Measurements from ENCODE around the gene FUT2. TPM values are rescaled to one million over a fixed set of nuclear protein-coding genes. Genes with fewer than 3 reads are reported as not detected.
"Not testable (repeated sequence)": the region's sequence is repeated elsewhere in the genome, so short reads cannot be mapped to it uniquely, and the experiment has no call there.

Gene FUT2
- total RNA-seq, 2 donors from 2014 or later = 125 to 141 TPM

DNA sequence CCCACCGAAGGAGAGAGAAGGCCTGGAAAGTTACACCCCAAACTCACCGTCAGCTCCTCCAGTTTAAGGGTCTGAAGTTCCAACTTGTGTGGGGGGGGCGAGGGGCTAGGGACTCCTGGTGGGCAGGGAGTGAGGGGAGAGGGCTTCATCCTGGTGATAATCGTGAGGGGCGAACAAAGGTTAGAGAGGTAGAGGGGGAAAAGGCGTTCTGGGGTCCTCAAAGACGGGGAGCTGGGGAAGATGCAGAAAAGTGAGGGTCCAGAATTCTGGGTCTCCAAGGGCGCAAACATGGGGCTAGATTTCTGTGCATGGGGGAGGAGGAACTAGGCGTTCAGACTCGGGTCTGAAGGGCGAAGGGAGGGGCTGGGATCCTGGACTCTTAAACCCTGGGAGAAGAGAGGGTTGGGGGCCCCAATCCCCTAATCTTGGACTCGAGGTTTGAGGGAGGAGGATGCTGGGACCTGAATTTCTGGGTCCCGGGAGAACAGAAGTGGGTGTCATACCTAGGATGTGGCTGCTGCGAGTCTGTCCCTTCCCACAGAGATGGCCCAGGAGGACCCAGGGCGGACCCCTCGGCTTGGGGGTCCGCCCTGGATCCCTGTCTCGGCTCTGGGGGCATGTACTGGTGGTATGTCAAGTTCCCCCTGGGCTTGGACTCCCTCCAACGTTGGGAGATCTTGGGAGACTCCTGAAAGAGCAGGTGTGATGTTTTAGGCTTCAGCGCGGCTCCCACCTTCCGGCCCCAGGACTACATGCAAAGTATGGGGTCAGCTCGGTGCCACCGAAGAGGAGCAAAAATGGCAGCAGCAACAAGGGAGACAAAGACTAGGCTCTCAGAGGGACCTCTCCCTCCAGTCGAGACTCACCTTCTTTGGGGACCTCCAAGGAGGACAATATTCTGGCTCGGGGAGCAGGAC, 19.2 kb downstream of the FUT2 start:
- Histone ChIP-seq H3K9ac (ENCODE audit: low read depth in 2 of 2, low read length in 2 of 2) (peak overlapping the region; percentile 54 to 96), H3K9me3 (no peaks in the 10 kb centered on the region), H3K27me3 (no peaks in the 10 kb centered on the region), H3K36me3 (no peaks in the 10 kb centered on the region), H3K4me3 (peak overlapping the region; percentile 32), H3K4me1 (peaks cover 15% of the 10 kb centered on the region), H3K27ac (peak overlapping the region; percentile 58)
- DNase-seq = peak; percentile 62
- TF ChIP-seq, protein P1, sequence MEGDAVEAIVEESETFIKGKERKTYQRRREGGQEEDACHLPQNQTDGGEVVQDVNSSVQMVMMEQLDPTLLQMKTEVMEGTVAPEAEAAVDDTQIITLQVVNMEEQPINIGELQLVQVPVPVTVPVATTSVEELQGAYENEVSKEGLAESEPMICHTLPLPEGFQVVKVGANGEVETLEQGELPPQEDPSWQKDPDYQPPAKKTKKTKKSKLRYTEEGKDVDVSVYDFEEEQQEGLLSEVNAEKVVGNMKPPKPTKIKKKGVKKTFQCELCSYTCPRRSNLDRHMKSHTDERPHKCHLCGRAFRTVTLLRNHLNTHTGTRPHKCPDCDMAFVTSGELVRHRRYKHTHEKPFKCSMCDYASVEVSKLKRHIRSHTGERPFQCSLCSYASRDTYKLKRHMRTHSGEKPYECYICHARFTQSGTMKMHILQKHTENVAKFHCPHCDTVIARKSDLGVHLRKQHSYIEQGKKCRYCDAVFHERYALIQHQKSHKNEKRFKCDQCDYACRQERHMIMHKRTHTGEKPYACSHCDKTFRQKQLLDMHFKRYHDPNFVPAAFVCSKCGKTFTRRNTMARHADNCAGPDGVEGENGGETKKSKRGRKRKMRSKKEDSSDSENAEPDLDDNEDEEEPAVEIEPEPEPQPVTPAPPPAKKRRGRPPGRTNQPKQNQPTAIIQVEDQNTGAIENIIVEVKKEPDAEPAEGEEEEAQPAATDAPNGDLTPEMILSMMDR (IDR thresholded peaks at IDR 0.05) = no peak
- intact Hi-C loops (cut with DNase I) = no loop called here

GRCh38 chr19:48715681-48716171, 20.0 kb downstream of the FUT2 start:
- no peaks in the 10 kb centered on the region for H3K9me3 ChIP-seq
- TF ChIP-seq, protein P1 (IDR thresholded peaks at IDR 0.05) = no peak
- peak overlapping the region; percentile 30 to 96 for H3K9ac ChIP-seq (ENCODE audit: low read depth in 2 of 2, low read length in 2 of 2)
- no peaks in the 10 kb centered on the region for H3K36me3 ChIP-seq
- H3K27me3 ChIP-seq = no peaks in the 10 kb centered on the region
- DNase-seq = peak; percentile 59
- peak overlapping the region; percentile 8 for H3K27ac ChIP-seq
- intact Hi-C loops (cut with DNase I) = no loop called here
- H3K4me3 ChIP-seq = no peak overlapping the region
- H3K4me1 ChIP-seq = peaks cover 15% of the 10 kb centered on the region

DNA sequence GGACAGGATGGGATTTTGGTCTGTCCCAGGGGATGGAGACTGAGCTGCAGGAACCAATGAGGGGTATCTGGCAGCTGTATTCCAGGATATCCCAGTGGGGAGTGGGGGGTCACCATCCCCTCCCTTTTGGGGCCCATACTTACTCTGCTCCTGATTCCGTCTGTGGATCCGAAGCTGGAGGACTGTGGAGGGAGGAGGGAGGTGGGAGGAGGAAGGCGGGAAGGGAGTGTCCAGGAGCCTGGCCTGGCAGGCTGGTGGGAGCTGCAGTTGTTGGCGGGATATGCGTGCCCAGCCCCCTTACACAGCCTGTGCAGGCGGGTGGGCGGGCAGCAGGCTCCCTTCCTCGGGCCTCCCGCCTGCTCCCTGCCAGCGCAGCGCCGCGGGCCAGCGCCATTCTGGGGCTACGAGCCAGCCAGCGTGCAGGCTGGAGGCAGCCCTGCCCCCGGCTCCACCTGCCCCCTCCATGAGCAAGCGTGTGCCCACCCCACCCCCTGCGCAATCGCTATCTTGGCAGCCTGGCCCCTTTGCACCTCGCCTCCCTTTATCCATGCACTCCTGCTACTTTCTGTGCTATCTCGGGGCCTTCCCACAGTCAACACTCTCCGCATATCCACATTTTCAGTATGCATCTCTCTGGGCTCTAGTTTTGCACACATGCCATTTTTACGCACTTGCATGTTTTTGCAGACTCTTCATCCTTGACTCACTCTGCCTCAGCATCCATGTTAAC, 21.0 kb downstream of the FUT2 start:
- peak; percentile 64 for DNase-seq
- peak overlapping the region; percentile 0 to 40 for H3K9ac ChIP-seq (ENCODE audit: low read depth in 2 of 2, low read length in 2 of 2)
- no peaks in the 10 kb centered on the region for H3K9me3 ChIP-seq
- H3K4me1 ChIP-seq = peaks cover 15% of the 10 kb centered on the region
- peak overlapping the region; percentile 8 for H3K27ac ChIP-seq
- H3K36me3 ChIP-seq = no peaks in the 10 kb centered on the region
- H3K27me3 ChIP-seq = no peaks in the 10 kb centered on the region
- intact Hi-C loops (cut with DNase I) = no loop called here
- H3K4me3 ChIP-seq = no peak overlapping the region
- TF ChIP-seq, protein P1 (IDR thresholded peaks at IDR 0.05) = no peak

DNA sequence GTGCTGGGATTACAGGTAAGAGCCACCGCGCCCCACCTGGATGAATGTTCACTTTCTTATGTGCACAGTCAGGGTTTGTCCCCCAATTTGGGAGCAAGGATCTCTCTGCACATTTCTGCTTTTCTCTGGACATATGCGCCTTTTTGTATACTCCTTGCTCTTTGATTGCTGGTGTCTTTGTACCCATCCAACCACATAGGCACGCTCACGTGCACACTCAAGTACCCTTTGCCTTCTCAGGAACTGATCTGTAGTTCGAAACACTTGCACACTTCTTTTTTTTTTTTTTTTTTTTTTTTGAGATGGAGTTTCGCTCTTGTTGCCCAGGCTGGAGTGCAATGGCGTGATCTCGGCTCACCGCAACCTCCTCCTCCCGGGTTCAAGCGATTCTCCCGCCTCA, 22.3 kb downstream of the FUT2 start:
- intact Hi-C loops (cut with DNase I); H3K9ac ChIP-seq (ENCODE audit: low read depth in 2 of 2, low read length in 2 of 2); DNase-seq; H3K27ac ChIP-seq; H3K4me3 ChIP-seq; H3K9me3 ChIP-seq; H3K27me3 ChIP-seq; H3K36me3 ChIP-seq: not testable (repeated sequence)
- H3K4me1 ChIP-seq = peaks cover 14% of the 10 kb centered on the region

- Histone ChIP-seq H3K36me3 (no peaks in the 10 kb centered on the region), H3K9ac (ENCODE audit: low read depth in 2 of 2, low read length in 2 of 2) (no peak overlapping the region), H3K4me1 (peaks cover 9% of the 10 kb centered on the region), H3K27ac (no peak overlapping the region), H3K27me3 (no peaks in the 10 kb centered on the region), H3K9me3 (no peaks in the 10 kb centered on the region), H3K4me3 (no peak overlapping the region)
- no peak for DNase-seq
- TF ChIP-seq, protein P1 (IDR thresholded peaks at IDR 0.05) = no peak
- intact Hi-C loops (cut with DNase I) = no loop called here
Measured at GRCh38 chr19:48718711-48719231, 23.0 kb downstream of the FUT2 start.

Data from colonic mucosa (tissue), 4 donors.